K562 (cell line): ENCODE measurements around the gene BCAR3.

Experiments used
- CTCF ChIP-seq, 3 experiments: IDR thresholded peaks in 2 of 3; conservative IDR thresholded peaks in 1 of 3; 2 replicates each; pipeline ENCODE4 v1.5.1; 2011 to 2012; ENCODE audit warnings: low read length in 3 of 3, mild to moderate bottlenecking in 3 of 3, control low read depth in 2 of 3, improper control_type of control experiment in 1 of 3, inconsistent platforms in 1 of 3, low read depth in 1 of 3, mixed read lengths in 1 of 3, moderate library complexity in 1 of 3; ENCODE audit not compliant: insufficient read depth in 2 of 3
- E4F1 ChIP-seq: fragments of 250-450 bp; sonication (Bioruptor Pico); IDR thresholded peaks from 2 replicates; pipeline ENCODE4 v1.5.0; 2021; ENCODE audit warnings: mild to moderate bottlenecking, borderline replicate concordance
- FOXJ2 ChIP-seq: fragments of 200-800 bp; sonication (Bioruptor generic); IDR thresholded peaks from 2 replicates; pipeline ENCODE4 v1.6.1; 2016; ENCODE audit warnings: missing genetic modification characterization, missing compliant biosample characterization
- NFE2L1 ChIP-seq: fragments of 450-650 bp; IDR thresholded peaks from 2 replicates; pipeline ENCODE4 v1.6.1; 2016; ENCODE audit warnings: missing genetic modification characterization, low read depth, mild to moderate bottlenecking, missing compliant biosample characterization, moderate library complexity, borderline replicate concordance
- RAD21 ChIP-seq, 2 experiments: fragments of 250-450 bp in 1 of 2; fragments of 450-650 bp in 1 of 2; sonication (Bioruptor Pico) in 1 of 2; formaldehyde crosslinking in 1 of 2; IDR thresholded peaks in 1 of 2; conservative IDR thresholded peaks in 1 of 2; 2 replicates each; pipeline versions ENCODE4 v1.4.0 to v1.8.0; 2020 to 2022; ENCODE audit warnings: mild to moderate bottlenecking in 2 of 2, moderate library complexity in 1 of 2
- ZBTB33 ChIP-seq: sonication (generic); formaldehyde crosslinking; IDR thresholded peaks from 2 replicates; pipeline ENCODE4 v1.8.1; 2023; ENCODE audit warnings: mild to moderate bottlenecking, missing genetic modification reagents
- TF ChIP-seq, protein P1 (sequence below): fragments of 250-450 bp; sonication (Bioruptor Pico); IDR thresholded peaks from 2 replicates; pipeline ENCODE4 v1.8.0; 2022; ENCODE audit warnings: moderate library complexity, mild to moderate bottlenecking, inconsistent platforms
- TF ChIP-seq, protein P2 (sequence below): IDR thresholded peaks from 3 replicates; pipeline ENCODE4 v1.6.1; 2011; ENCODE audit warnings: borderline replicate concordance, mild to moderate bottlenecking; ENCODE audit not compliant: insufficient read length, insufficient read depth

DNA sequence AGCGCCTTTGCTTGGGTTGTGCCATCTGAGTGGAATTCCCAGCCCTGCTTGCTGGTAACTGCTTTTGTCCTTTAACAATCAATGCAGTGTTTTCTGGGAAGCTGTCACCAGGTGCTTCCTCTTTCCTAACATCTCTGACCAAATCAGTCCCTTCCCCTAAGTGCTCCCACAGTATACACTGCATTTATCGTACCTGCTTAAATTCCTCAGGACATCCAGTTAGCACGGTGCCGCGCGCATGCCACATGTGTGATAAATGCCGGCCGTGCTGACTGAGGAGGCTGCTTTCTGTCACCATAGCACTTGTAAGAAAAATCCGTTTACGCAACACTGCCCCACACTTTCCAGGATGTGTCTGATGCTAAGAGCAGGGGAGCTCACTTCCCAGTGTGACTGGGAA, 115.4 kb downstream of the BCAR3 start:
- TF ChIP-seq, protein P1, sequence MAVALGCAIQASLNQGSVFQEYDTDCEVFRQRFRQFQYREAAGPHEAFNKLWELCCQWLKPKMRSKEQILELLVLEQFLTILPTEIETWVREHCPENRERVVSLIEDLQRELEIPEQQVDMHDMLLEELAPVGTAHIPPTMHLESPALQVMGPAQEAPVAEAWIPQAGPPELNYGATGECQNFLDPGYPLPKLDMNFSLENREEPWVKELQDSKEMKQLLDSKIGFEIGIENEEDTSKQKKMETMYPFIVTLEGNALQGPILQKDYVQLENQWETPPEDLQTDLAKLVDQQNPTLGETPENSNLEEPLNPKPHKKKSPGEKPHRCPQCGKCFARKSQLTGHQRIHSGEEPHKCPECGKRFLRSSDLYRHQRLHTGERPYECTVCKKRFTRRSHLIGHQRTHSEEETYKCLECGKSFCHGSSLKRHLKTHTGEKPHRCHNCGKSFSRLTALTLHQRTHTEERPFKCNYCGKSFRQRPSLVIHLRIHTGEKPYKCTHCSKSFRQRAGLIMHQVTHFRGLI (CRISPR knock-in tag), result no peak
- no peak for TF ChIP-seq E4F1 (CRISPR knock-in tag)
- no peak for TF ChIP-seq RAD21 (CRISPR knock-in tag; conservative IDR thresholded peaks at IDR 0.05 in 1 of 2, IDR thresholded peaks at IDR 0.05 in 1 of 2)
- no peak for TF ChIP-seq FOXJ2 (tag)
- TF ChIP-seq ZBTB33, result no peak
- no peak for TF ChIP-seq CTCF (IDR thresholded peaks at IDR 0.05 in 2 of 3, conservative IDR thresholded peaks at IDR 0.05 in 1 of 3; ENCODE audit: insufficient read depth in 2 of 3, low read depth in 1 of 3, low read length in 3 of 3)
- TF ChIP-seq, protein P2, sequence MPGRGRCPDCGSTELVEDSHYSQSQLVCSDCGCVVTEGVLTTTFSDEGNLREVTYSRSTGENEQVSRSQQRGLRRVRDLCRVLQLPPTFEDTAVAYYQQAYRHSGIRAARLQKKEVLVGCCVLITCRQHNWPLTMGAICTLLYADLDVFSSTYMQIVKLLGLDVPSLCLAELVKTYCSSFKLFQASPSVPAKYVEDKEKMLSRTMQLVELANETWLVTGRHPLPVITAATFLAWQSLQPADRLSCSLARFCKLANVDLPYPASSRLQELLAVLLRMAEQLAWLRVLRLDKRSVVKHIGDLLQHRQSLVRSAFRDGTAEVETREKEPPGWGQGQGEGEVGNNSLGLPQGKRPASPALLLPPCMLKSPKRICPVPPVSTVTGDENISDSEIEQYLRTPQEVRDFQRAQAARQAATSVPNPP, result no peak
- TF ChIP-seq NFE2L1, result no peak
